HG02759 (cell line): ENCODE measurements around the gene CNN3.

Experiments
- ATAC-seq: cut with Tn5 transposase; IDR thresholded peaks from one replicate; pipeline ENCODE4 v1.9.1; 2021; ENCODE audit warnings: mild to moderate bottlenecking, moderate library complexity; ENCODE audit not compliant: unreplicated experiment

Gene CNN3

DNA sequence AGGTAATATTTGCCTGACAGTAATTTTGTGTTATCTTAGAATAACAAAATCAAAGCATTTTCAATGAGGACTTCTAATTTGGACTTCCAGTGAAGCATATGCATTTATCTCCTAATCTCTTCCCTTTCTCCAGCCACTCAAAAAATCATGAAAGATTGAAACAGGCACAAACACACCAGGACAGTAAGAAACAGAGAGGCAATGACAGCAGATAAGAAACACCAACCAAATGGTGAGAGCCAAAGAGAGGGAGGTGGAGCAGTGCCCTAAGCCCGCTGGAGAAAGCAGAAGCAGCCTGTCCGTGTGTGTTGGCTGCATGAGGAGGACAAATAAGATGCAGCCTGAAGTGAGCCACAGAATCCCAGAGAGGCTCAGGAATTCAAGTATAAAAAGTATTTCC lies 67.7 kb downstream of the CNN3 start:
- ATAC-seq, result no peak

DNA sequence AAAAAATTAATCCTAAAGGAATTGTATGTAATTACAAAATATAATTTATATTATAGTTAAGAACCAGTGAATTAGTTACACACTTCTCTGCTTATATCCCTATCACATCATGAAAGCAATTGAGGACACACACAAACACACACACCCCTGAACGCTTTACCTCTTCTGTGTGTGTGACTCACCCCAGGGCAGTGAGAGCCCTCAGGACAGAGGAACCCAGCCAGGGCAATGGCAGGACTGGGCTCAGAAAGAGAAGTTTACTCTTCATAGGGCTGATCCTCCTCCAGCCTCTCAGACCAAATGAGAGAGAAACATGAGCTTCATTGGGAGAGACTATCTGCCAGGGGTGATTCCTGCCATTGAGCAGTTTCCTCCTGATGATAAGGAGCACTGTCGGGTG lies 68.6 kb downstream of the CNN3 start:
- no peak for ATAC-seq

DNA sequence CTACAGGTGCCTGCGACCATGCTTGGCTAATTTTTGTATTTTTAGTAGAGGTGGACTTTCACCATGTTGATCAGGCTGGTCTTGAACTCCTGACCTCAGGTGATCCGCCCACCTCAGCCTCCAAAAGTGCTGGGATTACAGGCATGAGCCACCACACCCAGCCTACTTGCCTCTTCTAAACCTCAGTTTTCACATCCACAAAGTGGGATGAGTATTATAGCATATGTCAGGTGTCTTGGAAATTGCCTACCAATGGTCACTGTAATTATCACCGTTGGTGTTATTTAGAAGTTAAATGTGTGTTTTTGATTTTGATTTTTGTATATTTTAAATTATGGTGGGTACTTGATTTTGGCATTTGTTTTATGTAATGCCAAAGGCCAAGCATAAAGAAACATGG lies 70.0 kb downstream of the CNN3 start:
- ATAC-seq, result no peak

DNA sequence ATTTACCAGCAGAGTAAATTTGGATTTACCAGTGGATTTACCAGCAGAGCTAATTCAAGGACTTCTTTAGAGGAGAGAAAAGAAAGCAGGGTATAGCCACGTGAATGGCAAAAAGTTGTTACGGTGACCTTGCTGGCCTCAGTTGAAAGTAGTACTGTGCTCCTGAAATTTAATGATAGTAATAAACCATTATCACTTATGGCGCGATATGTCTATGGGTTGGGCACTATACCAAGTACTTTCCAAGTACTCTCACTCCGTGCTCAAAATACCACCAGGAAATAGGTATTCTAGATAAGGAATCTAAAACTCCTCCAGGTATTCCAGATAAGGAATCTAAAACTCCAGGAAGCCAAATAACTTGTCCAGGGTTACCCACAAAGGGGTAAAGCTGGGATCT lies 70.9 kb downstream of the CNN3 start:
- ATAC-seq, result no peak

DNA sequence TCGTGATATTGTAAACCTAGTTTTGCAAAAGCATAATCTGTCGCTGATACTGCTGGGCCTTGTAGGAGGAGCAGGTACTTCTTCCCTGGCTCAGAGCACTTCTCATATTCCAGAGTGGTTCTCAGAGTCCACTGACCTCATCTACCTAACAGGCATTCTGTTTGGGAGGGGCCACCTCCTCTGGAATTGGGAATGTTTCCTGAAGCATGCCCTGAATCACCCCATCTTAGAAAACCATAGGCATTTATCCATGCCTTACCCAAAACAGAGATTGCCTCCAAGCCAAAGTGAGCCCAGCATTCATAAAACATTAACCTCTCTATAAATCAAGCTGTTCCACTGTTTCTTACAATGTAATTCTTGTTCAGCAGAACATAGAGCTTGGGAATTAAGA lies 71.6 kb downstream of the CNN3 start:
- ATAC-seq, result no peak

DNA sequence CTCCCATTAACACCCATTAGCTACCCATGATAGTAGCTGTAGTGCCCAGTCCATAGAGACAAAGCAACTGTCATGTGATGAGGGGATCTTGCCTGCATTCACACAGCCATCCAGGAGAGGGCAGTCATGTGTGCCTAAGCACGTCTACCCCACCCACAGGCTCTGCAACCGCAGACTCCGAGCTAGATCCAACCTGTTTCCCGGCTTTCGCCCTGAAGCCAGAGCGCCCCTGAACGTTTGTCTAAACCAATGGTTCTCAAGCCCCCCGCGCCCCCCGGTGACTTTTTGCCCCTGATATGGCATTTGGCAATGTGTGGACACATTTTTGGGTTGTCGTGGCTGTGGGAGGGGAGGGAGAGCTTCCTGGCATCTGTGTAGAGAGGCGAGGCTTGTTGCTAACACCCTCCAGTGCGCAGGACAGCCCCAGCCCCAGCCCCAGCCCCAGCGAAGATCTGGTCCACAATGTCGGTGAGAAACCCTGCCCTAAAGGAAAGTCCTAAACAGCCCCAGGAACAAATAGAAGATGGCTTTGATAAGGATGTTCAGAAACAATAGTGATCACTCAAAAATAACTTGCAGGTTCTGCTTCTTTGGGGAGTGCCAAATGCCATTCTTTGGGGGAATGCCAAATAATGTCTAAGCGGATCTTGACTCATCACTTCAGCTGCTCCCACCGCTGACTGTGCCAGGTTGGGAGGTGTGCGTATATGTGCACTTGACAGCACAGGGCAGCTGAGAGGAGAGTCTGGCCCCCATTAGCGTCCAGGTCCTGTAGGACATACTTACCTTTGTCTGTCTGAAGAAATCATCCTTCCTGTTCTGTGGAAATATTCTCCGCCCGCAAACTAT lies 72.2 kb downstream of the CNN3 start:
- peak; percentile 99 for ATAC-seq

DNA sequence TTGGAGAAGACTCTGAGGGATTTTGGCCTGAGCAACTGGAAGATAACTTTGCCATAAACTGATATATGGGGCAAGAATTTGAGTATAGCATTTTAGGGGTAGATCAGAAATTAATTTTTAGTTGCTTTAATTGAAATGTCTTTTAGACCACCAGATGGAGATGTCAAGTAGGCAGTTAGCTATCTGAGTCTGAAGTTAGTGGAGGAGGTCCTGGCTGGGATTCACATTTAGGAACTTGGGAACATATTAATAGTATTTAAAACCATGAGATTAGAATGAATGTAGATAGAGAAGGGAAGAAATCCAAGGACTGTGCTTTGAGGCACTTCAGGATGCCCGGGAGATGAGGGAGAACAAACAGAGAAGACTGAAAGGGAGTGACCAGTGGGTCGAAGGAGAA lies 74.1 kb downstream of the CNN3 start:
- no peak for ATAC-seq

DNA sequence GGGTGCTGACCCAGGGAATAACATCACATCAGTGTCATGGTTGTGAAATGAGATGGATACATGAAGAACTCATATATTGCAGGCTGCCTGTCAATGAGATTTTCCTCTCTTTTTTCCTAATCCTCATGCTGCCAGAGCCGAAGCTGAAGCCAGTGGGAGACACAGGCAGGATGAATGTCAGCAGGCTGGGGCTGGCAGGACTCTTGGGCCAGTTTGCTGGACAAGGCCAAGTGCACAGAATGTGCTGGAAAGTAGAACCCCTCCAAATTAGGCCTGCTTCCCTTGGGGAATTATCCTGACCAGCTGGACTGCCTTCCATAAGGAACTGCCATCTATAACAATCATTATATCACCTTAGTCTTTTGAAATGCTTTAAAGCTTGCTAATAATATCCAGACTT lies 75.3 kb downstream of the CNN3 start:
- ATAC-seq, result no peak
